Stimulated activated CD4-positive, alpha-beta T cell treated with anti-CD3 and anti-CD28 coated beads, TNF-alpha, amount 100 ng/mL, for 24 hours (primary cell): ENCODE results near the gene YTHDF2.

Experiments used
- DNase-seq, 3 experiments: peaks; one replicate each; pipeline ENCODE4 v3.0.0-alpha.2; 2020; ENCODE audit warnings: low read depth in 3 of 3

YTHDF2 gene

GRCh38 chr1:28801461-28801860 lies 64.7 kb downstream of the YTHDF2 start:
- no peak for DNase-seq

GRCh38 chr1:28803051-28803450 lies 66.3 kb downstream of the YTHDF2 start:
- DNase-seq = no peak

GRCh38 chr1:28803662-28804061 lies 66.9 kb downstream of the YTHDF2 start:
- DNase-seq = no peak

- DNase-seq = no peak
Observed at GRCh38 chr1:28804071-28804470, 67.3 kb downstream of the YTHDF2 start.

GRCh38 chr1:28807046-28807445 lies 70.3 kb downstream of the YTHDF2 start:
- no peak for DNase-seq

GRCh38 chr1:28807986-28808385 lies 71.2 kb downstream of the YTHDF2 start:
- no peak for DNase-seq

GRCh38 chr1:28811369-28811765 lies 74.6 kb downstream of the YTHDF2 start:
- DNase-seq = no peak

- peak in 1 of 3 experiments; percentile 4 for DNase-seq
Observed at GRCh38 chr1:28811766-28812668, 75.3 kb downstream of the YTHDF2 start, which contains the start of gene OPRD1. OPRD1 (plus strand) TSS chr1:28812170; CDS start chr1:28812384, 214 bp downstream.

- no peak for DNase-seq
Observed at GRCh38 chr1:28812669-28813468, 76.1 kb downstream of the YTHDF2 start.

GRCh38 chr1:28813931-28814465 lies 77.3 kb downstream of the YTHDF2 start:
- DNase-seq = no peak

GRCh38 chr1:28815533-28816185 lies 78.9 kb downstream of the YTHDF2 start:
- no peak for DNase-seq

GRCh38 chr1:28817133-28817532 lies 80.4 kb downstream of the YTHDF2 start:
- DNase-seq = no peak

- no peak for DNase-seq
Observed at GRCh38 chr1:28819020-28819419, 82.3 kb downstream of the YTHDF2 start.
